GM12801 (cell line): ENCODE measurements around the gene SLC1A3.

Experiments
- TF ChIP-seq, protein P1 (sequence below): IDR thresholded peaks from one replicate; pipeline ENCODE4 v1.5.1; 2011; ENCODE audit warnings: control low read depth; ENCODE audit not compliant: insufficient read length; ENCODE audit errors: extremely low read depth

Gene SLC1A3

DNA sequence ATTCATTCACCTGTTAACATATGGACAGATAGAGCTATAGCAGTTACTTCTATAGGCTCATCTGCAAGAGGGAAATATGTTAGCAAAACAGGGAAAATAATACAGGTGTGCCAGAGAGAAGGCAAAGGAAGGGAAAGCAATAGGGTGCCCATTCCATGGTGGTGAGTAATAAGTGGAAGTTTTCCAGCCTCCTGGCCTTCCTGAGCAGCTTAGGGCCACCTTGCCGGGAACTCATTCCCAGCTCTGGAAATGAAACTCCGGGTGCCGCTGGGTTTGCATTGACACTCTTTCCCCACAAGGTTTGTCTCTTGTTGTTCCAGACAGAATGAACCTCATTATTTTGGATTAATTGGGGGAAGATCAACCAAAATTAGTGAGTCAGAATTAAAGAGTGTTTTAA is 58.4 kb downstream of the SLC1A3 start:
- TF ChIP-seq, protein P1, sequence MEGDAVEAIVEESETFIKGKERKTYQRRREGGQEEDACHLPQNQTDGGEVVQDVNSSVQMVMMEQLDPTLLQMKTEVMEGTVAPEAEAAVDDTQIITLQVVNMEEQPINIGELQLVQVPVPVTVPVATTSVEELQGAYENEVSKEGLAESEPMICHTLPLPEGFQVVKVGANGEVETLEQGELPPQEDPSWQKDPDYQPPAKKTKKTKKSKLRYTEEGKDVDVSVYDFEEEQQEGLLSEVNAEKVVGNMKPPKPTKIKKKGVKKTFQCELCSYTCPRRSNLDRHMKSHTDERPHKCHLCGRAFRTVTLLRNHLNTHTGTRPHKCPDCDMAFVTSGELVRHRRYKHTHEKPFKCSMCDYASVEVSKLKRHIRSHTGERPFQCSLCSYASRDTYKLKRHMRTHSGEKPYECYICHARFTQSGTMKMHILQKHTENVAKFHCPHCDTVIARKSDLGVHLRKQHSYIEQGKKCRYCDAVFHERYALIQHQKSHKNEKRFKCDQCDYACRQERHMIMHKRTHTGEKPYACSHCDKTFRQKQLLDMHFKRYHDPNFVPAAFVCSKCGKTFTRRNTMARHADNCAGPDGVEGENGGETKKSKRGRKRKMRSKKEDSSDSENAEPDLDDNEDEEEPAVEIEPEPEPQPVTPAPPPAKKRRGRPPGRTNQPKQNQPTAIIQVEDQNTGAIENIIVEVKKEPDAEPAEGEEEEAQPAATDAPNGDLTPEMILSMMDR: no peak

DNA sequence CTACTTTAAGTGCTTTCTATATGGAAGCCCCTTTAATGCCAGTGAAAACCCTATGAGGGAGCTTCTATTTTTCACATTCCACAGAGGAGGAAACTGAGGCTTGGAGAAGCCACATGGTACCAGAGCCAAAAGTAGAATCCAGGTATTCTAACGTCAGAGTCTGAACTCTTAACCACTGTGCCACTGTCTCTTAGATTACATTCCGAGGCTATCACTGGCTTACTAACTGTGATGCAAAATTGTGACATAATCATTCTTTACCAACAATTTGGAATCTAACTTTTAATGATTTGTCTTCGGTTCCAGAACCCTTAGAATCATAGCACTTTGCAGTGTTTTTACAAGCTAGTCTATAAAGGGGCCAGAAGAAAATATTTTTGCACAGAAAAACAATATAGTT is 59.2 kb downstream of the SLC1A3 start:
- TF ChIP-seq, protein P1: no peak

DNA sequence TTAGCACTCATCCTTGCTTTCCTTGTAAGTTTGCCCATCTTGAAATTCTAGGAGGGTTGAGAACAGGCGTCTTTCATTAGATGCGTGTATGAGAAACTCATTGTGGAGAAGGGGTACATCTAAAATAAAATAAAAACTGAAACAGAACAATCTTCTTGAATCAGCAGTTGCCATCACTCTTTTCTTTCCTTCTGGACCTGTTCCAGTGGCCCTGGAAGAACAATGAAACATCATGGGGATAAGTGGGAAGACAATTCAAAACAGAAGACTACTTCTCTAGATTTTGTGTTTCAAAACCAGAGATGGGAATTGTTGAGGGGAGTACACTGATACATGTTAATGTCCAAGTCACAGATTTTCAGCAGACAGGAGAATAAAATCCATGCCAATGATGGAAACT is 59.9 kb downstream of the SLC1A3 start:
- TF ChIP-seq, protein P1: no peak

DNA sequence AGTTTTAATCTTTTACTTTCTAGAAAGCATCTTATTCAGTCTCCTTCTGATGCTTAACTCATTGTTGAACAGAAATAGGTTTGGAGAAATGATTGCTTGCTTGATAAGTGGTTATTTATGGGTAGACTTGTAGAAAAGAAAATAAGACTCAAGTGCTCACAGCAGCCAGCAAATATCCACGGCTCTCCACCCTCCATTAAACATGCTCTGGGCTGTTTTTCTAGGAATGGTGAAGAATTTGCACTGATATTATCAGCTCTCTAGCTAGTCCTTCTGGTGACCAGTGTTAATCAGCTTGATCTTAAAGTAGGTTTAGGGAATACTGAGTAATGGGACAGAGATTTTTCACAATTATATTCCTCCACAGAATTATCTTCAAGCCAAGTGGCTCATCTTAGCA is 60.6 kb downstream of the SLC1A3 start:
- TF ChIP-seq, protein P1: no peak

DNA sequence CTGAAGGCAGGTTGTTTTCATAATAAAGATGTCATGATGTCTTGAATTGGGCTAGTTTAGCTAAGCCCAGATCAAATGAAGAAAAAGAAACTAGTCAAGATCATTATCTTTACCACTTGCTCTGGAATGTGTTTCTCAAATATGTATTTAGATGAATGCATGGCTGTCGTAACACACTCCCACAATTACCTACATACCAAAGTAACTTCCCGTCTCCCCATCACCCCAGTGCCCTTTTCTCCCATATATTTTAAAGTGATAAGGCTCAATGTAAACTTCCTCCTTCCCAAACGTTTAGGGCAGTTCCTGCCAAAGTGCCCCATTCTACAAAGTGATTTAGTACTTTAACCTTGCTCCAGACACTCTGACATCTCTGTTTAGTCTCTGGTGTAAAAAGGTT is 61.4 kb downstream of the SLC1A3 start:
- TF ChIP-seq, protein P1: no peak

DNA sequence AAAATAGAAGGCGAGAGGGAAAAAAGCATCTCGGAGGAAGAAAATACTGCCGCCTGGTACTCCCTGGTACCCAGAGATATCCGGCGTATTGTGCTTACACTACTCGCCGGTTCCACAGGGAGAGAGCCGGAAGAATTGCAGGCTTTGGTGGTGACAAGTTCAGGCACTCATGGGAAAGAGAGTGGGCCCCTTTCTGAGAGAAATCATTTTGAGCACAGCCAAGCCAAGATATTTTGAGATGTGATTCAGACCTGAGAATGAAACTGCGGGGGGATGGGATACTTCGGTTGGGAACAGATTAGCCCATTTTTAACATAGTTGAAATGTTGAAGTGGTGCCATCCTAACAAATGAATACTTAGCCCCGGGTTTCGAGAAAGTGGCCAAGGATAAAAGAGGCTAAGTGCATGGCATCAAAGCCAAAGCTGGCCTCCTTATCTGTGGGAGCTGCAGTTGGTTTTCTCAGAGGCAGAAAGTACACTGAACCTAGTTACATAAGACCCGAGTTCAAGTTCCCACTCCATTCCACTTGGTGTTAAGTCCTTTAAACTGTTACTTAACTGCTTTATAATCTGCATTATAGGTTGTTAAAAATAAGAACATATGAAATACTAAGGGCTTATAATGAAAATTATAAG is 62.7 kb downstream of the SLC1A3 start:
- TF ChIP-seq, protein P1: no peak

DNA sequence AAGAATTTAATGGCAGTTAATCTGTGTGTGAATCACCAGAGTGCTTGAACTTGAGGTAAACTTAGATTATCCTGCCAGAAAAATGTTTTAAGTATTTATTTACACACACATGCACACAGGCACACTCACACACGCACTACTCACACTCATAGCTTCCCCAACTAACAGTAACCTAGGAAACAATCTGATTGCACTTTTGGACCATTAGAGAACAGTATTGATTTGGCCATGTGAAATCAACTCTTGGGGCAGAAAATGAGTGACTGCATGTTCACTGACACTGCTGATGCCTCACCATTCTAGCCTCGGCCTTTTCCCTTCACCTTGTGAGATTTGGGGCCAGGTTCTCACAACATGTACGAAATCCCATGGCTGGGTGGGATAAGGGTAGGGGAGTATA is 64.1 kb downstream of the SLC1A3 start:
- TF ChIP-seq, protein P1: no peak
